Endothelial cell of umbilical vein (primary cell): ENCODE data around the gene DAAM1. TPM values are rescaled to one million over a fixed set of nuclear protein-coding genes. Genes with fewer than 3 reads are reported as not detected.

Source experiments
- BruUV-seq: library from RNA; stranded (reverse); fragments of 400-500 nt; replicated peaks from 2 replicates; lab custom pipeline; 2021; lab: Mats Ljungman, UMichigan
- CTCF ChIA-PET: fragments of 300-600, 350-600 bp; sonication (Branson Sonifier 250); formaldehyde crosslinking; loops from one replicate; lab custom pipeline; 2021; ENCODE audit warnings: antibody characterized with exemption, inconsistent platforms; lab: Charles Lee
- POLR2A ChIA-PET: fragments of 300-600, 350-600 bp; sonication (Branson Sonifier 250); formaldehyde crosslinking; loops from one replicate; lab custom pipeline; 2021; ENCODE audit warnings: antibody characterized with exemption, inconsistent platforms; lab: Charles Lee
- DNase-seq: peaks from one replicate; pipeline ENCODE4 v3.0.0-alpha.2; 2011; ENCODE audit warnings: low read depth, low spot score
- FAIRE-seq: peaks from 2 replicates; lab custom pipeline; 2011; peaks lifted over from hg19 to GRCh38; lab: Jason Lieb, UNC
- H2AFZ ChIP-seq: 2 replicates; pipeline ENCODE4 v1.6.0; 2012; ENCODE audit warnings: low read depth, low read length, control low read depth, inconsistent platforms
- H3K27ac ChIP-seq: 2 replicates; pipeline ENCODE4 v1.5.1; 2011; ENCODE audit warnings: low read depth, mild to moderate bottlenecking, control low read depth, low read length, moderate library complexity; ENCODE audit not compliant: insufficient read depth
- H3K27me3 ChIP-seq, 2 experiments: 2 replicates each; pipeline versions ENCODE4 v1.6.0 to v1.6.1; 2011; ENCODE audit warnings: low read length in 2 of 2, mixed read lengths in 1 of 2; ENCODE audit not compliant: control insufficient read depth in 2 of 2, insufficient read depth in 2 of 2
- H3K36me3 ChIP-seq, 2 experiments: 2 replicates in 1 of 2; 3 replicates in 1 of 2; pipeline ENCODE4 v1.5.1; 2011; ENCODE audit warnings: low read length in 2 of 2, mild to moderate bottlenecking in 1 of 2, moderate library complexity in 1 of 2; ENCODE audit not compliant: control insufficient read depth in 2 of 2, insufficient read depth in 2 of 2; ENCODE audit errors: extremely low read depth in 1 of 2
- H3K4me1 ChIP-seq: 3 replicates; pipeline ENCODE4 v1.5.1; 2011; ENCODE audit warnings: mild to moderate bottlenecking, low read length; ENCODE audit not compliant: control insufficient read depth, insufficient read depth; ENCODE audit errors: extremely low read depth
- H3K4me2 ChIP-seq: 2 replicates; pipeline ENCODE4 v1.6.1; 2011; ENCODE audit warnings: low read length, control low read depth, mixed read lengths; ENCODE audit not compliant: insufficient read depth
- H3K4me3 ChIP-seq, 3 experiments: fragments of 200-600 bp in 1 of 3; sonication (generic), shearing (Covaris generic) in 1 of 3; replicated peaks in 1 of 3; 2 replicates each; pipeline ENCODE4 v1.5.1; 2011 to 2016; ENCODE audit warnings: control low read depth in 3 of 3, low read length in 3 of 3, mild to moderate bottlenecking in 2 of 3, inconsistent platforms in 1 of 3, low read depth in 1 of 3, moderate library complexity in 1 of 3; ENCODE audit not compliant: insufficient read depth in 1 of 3
- H3K79me2 ChIP-seq: 2 replicates; pipeline ENCODE4 v1.6.0; 2012; ENCODE audit warnings: low read length, inconsistent platforms; ENCODE audit not compliant: control insufficient read depth, insufficient read depth
- H3K9ac ChIP-seq: replicated peaks from 2 replicates; pipeline ENCODE3; 2011; ENCODE audit warnings: low read length, control low read depth; ENCODE audit not compliant: insufficient read depth; ENCODE audit errors: extremely low read depth
- H3K9me1 ChIP-seq: replicated peaks from 3 replicates; pipeline ENCODE4 v1.6.0; 2011; ENCODE audit warnings: mild to moderate bottlenecking, low read length; ENCODE audit not compliant: control insufficient read depth, insufficient read depth; ENCODE audit errors: extremely low read depth
- H3K9me3 ChIP-seq: replicated peaks from 2 replicates; pipeline ENCODE4 v1.5.1; 2012; ENCODE audit warnings: low read length, inconsistent platforms; ENCODE audit not compliant: control insufficient read depth, insufficient read depth
- H4K20me1 ChIP-seq: replicated peaks from 2 replicates; pipeline ENCODE3; 2011; ENCODE audit warnings: mild to moderate bottlenecking, low read length; ENCODE audit not compliant: control insufficient read depth, insufficient read depth; ENCODE audit errors: extremely low read depth
- EZH2 ChIP-seq: IDR thresholded peaks from 2 replicates; pipeline ENCODE4 v1.6.1; 2012; ENCODE audit warnings: borderline replicate concordance, low read depth, mild to moderate bottlenecking, moderate library complexity, low read length, inconsistent platforms; ENCODE audit not compliant: severe bottlenecking
- FOS ChIP-seq: IDR thresholded peaks from 2 replicates; pipeline ENCODE4 v1.6.1; 2011; ENCODE audit warnings: mild to moderate bottlenecking, low read length, moderate library complexity, borderline replicate concordance; ENCODE audit not compliant: insufficient read depth
- GATA2 ChIP-seq: IDR thresholded peaks from 2 replicates; pipeline ENCODE4 v1.7.0; 2011; ENCODE audit warnings: low read depth, mild to moderate bottlenecking, moderate library complexity, mixed read lengths, low read length; ENCODE audit not compliant: insufficient read length, insufficient read depth
- JUN ChIP-seq: IDR thresholded peaks from 2 replicates; pipeline ENCODE4 v1.6.1; 2011; ENCODE audit warnings: borderline replicate concordance, low read depth; ENCODE audit not compliant: insufficient read length, insufficient read depth
- MYC ChIP-seq: IDR thresholded peaks from one replicate; pipeline ENCODE4 v1.6.1; 2011; ENCODE audit warnings: mild to moderate bottlenecking, low read depth, low read length
- POLR2A ChIP-seq: IDR thresholded peaks from 2 replicates; pipeline ENCODE4 v1.6.1; 2012; ENCODE audit warnings: low read depth, mild to moderate bottlenecking, control low read depth, low read length
- POLR2AphosphoS5 ChIP-seq: IDR thresholded peaks from 2 replicates; pipeline ENCODE4 v1.6.1; 2012; ENCODE audit warnings: low read depth, mild to moderate bottlenecking, control low read depth, low read length, moderate library complexity; ENCODE audit not compliant: insufficient read depth
- dilution Hi-C: fragments of 300-500 bp; cut with MboI; formaldehyde crosslinking; loops from one replicate; pipeline ENCODE4 v1.15.0; 2019; ENCODE audit warnings: low sequenced_read_pairs; ENCODE audit not compliant: extremely low pct_ligation_motif_present
- intact Hi-C: fragments of 100-400 bp; cut with micrococcal nuclease; formaldehyde crosslinking; loops from one replicate; pipeline ENCODE4 v1.10.0; 2022
- polyA plus RNA-seq, 4 experiments: library from polyadenylated mRNA; depleted of rRNA in 3 of 4; stranded (reverse) in 3 of 4; unstranded in 1 of 4; fragments of >200 nt; gene quantifications; 2 replicates each; pipeline versions ENCODE4 v1.2.1 to v1.2.3, GENCODE V29; 2011 to 2012; ENCODE audit warnings: missing spikeins in 1 of 4
- total RNA-seq: library from RNA; stranded (reverse); gene quantifications from 2 replicates; pipeline ENCODE4 v1.2.3, GENCODE V29; 2021
- TF ChIP-seq, protein P1 (sequence below): IDR thresholded peaks from 2 replicates; pipeline ENCODE4 v1.6.1; 2011; ENCODE audit not compliant: insufficient read depth, insufficient read length
- TF ChIP-seq, protein P2 (sequence below), 2 donors: IDR thresholded peaks; 1 replicate in 1 of 2; 2 replicates in 1 of 2; pipeline ENCODE4 v1.5.1; 2011; ENCODE audit warnings: low read length in 2 of 2, mild to moderate bottlenecking in 2 of 2, moderate library complexity in 2 of 2, control low read depth in 1 of 2, inconsistent platforms in 1 of 2, low read depth in 1 of 2; ENCODE audit not compliant: insufficient read depth in 1 of 2; ENCODE audit errors: extremely low read depth in 1 of 2

The DAAM1 gene
- total and polyA plus RNA-seq, 2 donors (not counting 3 experiments of a cell fraction or from before 2014, with no cell fraction given) = 10.2 to 25.3 TPM

DNA sequence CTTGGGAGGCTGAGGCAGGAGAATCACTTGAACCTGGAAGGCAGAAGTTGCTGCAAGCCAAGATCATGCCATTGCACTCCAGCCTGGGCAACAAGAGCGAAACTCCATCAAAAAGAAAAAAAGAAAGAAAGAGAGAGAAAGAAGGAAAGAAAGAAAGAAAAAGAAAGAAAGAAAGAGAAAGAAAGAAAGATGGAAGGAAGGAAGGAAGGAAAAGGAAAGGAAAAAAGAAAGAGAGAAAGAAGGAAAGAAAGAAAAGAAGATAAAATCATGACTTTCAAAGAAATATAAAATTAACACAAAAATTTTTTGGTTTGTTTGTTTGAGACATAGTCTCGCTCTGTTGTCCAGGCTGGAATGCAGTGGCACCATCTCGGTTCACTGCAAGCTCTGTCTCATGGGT, 22.2 kb upstream of the DAAM1 start:
- dilution Hi-C loops = no loop called here
- Histone ChIP-seq H3K9me3 (no peaks in the 10 kb centered on the region), H3K27ac (no peak overlapping the region), H3K9ac (no peak overlapping the region), H3K9me1 (no peaks in the 10 kb centered on the region), H3K4me1 (peaks cover 10% of the 10 kb centered on the region), H4K20me1 (no peaks in the 10 kb centered on the region), H3K27me3 (peaks cover 0 to 3% of the 10 kb centered on the region in 2 experiments), H3K4me2 (no peak overlapping the region), H2AFZ (no peak overlapping the region), H3K36me3 (no peaks in the 10 kb centered on the region), H3K4me3 (no peak overlapping the region), H3K79me2 (no peaks in the 10 kb centered on the region)
- no TSS peak for BruUV-seq
- DNase-seq (no peak), FAIRE-seq (no peak)
- no peak for TF ChIP-seq MYC
- TF ChIP-seq, protein P1, sequence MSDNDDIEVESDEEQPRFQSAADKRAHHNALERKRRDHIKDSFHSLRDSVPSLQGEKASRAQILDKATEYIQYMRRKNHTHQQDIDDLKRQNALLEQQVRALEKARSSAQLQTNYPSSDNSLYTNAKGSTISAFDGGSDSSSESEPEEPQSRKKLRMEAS = no peak
- TF ChIP-seq JUN = no peak
- TF ChIP-seq FOS = no peak
- no peak for TF ChIP-seq POLR2A
- TF ChIP-seq GATA2 = no peak
- TF ChIP-seq, protein P2, sequence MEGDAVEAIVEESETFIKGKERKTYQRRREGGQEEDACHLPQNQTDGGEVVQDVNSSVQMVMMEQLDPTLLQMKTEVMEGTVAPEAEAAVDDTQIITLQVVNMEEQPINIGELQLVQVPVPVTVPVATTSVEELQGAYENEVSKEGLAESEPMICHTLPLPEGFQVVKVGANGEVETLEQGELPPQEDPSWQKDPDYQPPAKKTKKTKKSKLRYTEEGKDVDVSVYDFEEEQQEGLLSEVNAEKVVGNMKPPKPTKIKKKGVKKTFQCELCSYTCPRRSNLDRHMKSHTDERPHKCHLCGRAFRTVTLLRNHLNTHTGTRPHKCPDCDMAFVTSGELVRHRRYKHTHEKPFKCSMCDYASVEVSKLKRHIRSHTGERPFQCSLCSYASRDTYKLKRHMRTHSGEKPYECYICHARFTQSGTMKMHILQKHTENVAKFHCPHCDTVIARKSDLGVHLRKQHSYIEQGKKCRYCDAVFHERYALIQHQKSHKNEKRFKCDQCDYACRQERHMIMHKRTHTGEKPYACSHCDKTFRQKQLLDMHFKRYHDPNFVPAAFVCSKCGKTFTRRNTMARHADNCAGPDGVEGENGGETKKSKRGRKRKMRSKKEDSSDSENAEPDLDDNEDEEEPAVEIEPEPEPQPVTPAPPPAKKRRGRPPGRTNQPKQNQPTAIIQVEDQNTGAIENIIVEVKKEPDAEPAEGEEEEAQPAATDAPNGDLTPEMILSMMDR (IDR thresholded peaks at IDR 0.05; ENCODE audit: extremely low read depth in 1 of 2, insufficient read depth in 1 of 2, low read depth in 1 of 2, low read length in 2 of 2) = no peak
- TF ChIP-seq EZH2 = no peak
- TF ChIP-seq POLR2AphosphoS5 = no peak
- ChIA-PET POLR2A (no interaction called here), CTCF (no interaction called here)
- intact Hi-C loops = no loop called here
